ENCODE data around the gene SKAP2. TPM values are rescaled to one million over a fixed set of nuclear protein-coding genes. Genes with fewer than 3 reads are reported as not detected.

SKAP2 gene
- total RNA-seq, 2 donors from 2014 or later: 3.3 to 3.4 TPM

DNA sequence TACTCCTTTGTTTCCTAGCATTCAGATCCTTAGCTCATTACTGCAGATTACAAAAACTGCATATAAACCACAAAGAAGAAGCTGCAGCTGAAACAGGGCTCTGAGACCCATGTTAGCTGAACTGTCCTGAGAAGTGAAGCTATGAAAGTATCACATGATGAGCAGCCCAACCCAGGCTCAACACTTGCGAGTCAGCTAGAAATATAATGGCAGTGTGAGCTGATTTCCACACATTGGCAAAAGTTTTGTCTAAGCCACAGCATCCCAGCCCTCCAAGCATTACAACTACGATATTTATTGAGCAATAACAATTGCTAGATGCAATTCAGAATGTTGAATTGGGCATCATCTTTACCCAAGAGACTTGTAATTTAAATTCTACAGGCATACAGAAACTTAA, 34.5 kb upstream of the SKAP2 start:
- Histone ChIP-seq H3K4me1 (ENCODE audit: control insufficient read depth, insufficient read depth, low read length) (no peaks in the 10 kb centered on the region), H3K4me3 (ENCODE audit: low read length) (no peak overlapping the region), H3K9ac (ENCODE audit: extremely low read depth, low read length, poor library complexity, severe bottlenecking) (no peak overlapping the region), H3K27ac (ENCODE audit: low read depth, low read length) (no peak overlapping the region), H3K36me3 (ENCODE audit: control insufficient read depth, insufficient read depth, low read length) (no peaks in the 10 kb centered on the region), H3K27me3 (ENCODE audit: control insufficient read depth, insufficient read depth, low read length, poor library complexity, severe bottlenecking) (peaks cover 30% of the 10 kb centered on the region), H3K9me3 (ENCODE audit: control insufficient read depth, low read length) (no peaks in the 10 kb centered on the region)
- H3K4me3 Mint-ChIP-seq: no peak overlapping the region
- TF ChIP-seq, protein P1, sequence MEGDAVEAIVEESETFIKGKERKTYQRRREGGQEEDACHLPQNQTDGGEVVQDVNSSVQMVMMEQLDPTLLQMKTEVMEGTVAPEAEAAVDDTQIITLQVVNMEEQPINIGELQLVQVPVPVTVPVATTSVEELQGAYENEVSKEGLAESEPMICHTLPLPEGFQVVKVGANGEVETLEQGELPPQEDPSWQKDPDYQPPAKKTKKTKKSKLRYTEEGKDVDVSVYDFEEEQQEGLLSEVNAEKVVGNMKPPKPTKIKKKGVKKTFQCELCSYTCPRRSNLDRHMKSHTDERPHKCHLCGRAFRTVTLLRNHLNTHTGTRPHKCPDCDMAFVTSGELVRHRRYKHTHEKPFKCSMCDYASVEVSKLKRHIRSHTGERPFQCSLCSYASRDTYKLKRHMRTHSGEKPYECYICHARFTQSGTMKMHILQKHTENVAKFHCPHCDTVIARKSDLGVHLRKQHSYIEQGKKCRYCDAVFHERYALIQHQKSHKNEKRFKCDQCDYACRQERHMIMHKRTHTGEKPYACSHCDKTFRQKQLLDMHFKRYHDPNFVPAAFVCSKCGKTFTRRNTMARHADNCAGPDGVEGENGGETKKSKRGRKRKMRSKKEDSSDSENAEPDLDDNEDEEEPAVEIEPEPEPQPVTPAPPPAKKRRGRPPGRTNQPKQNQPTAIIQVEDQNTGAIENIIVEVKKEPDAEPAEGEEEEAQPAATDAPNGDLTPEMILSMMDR (conservative IDR thresholded peaks at IDR 0.05): no peak
- peaks cover 22% of the 10 kb centered on the region for H3K27me3 Mint-ChIP-seq (ENCODE audit: insufficient read depth)
- H3K9me3 Mint-ChIP-seq: no peaks in the 10 kb centered on the region
- H3K27ac Mint-ChIP-seq: no peak overlapping the region
- H3K36me3 Mint-ChIP-seq (ENCODE audit: low read depth): no peaks in the 10 kb centered on the region
- DNase-seq: no peak
- whole genome bisulfite sequencing, 2 experiments (ENCODE audit: insufficient coverage in 1 of 2, insufficient read length in 1 of 2): 89 to 100% methylated on average over 1 to 2 of the region's 2 CpGs
- no peaks in the 10 kb centered on the region for H3K4me1 Mint-ChIP-seq

DNA sequence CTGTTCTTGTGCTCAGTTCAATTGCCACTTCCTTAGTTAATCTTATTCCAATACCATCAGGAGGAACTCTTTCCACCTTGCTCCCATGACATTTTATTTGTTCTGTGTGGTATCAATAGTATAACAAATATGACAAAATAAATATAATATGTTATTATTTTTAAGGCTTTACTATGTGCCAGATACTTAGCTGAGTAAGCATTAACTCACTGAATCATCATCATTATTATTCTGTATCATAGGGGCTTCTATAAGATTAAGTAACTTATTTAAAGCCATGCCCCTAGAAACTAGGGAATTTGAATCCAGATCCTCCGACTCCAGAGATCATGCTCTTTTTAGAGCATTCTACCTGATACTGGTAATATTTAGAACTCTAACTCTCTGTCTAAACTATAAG, 33.5 kb upstream of the SKAP2 start:
- H3K27ac Mint-ChIP-seq: no peak overlapping the region
- Histone ChIP-seq H3K4me1 (ENCODE audit: control insufficient read depth, insufficient read depth, low read length) (no peaks in the 10 kb centered on the region), H3K36me3 (ENCODE audit: control insufficient read depth, insufficient read depth, low read length) (no peaks in the 10 kb centered on the region), H3K4me3 (ENCODE audit: low read length) (no peak overlapping the region), H3K9me3 (ENCODE audit: control insufficient read depth, low read length) (no peaks in the 10 kb centered on the region), H3K9ac (ENCODE audit: extremely low read depth, low read length, poor library complexity, severe bottlenecking) (no peak overlapping the region), H3K27me3 (ENCODE audit: control insufficient read depth, insufficient read depth, low read length, poor library complexity, severe bottlenecking) (peaks cover 35% of the 10 kb centered on the region), H3K27ac (ENCODE audit: low read depth, low read length) (no peak overlapping the region)
- H3K27me3 Mint-ChIP-seq (ENCODE audit: insufficient read depth): peaks cover 29% of the 10 kb centered on the region
- TF ChIP-seq, protein P1 (conservative IDR thresholded peaks at IDR 0.05): no peak
- DNase-seq: no peak
- WGBS, 2 experiments (ENCODE audit: insufficient coverage in 1 of 2, insufficient read length in 1 of 2): 91% methylated on average over 1 of the region's 1 CpG; no CpG with 5 or more reads in 1 of the 2 experiments
- no peaks in the 10 kb centered on the region for H3K4me1 Mint-ChIP-seq
- H3K4me3 Mint-ChIP-seq: no peak overlapping the region
- H3K9me3 Mint-ChIP-seq: no peaks in the 10 kb centered on the region
- no peaks in the 10 kb centered on the region for H3K36me3 Mint-ChIP-seq (ENCODE audit: low read depth)

DNA sequence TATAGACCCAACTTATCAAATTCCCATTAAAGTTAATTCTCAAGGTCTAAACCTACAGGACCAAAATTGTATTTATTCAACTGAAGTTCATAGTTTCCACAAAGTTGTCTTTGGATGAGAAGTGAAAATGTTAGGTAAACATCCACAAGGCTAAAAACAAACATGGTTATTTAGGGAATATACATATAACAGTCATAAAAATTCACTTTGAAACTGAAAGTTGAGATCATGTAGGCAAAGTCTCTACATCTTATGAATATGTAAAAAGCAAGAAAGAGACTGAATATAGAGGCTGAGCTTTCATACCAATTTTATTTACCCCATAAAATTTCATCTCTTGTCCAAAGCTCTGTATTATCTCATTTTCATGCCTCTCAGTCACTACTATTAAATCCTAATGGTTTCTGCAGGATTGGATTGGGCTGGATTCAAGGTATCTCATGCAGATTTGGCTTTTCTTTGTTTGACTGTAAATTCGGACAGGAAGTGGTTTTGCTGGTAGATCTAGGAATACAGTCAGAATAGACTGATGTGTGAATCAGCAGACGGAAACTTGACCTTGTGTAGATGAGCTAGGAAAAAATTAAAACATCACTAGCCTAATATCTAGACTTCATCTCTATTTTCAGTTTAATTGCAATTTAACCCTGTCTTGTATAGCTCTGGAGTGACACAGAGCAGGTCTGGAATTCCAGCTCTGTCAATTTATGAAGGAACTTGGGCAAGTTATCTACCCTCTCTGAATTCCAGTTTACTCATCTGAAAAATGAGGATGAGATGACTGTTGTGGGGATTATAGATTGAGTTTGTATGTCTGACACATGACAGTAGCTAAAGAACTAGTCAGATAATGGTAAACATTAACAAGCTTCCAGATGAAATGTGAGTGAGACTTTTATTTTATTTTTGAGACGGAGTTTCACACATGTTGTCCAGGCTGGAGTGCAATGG, 27.3 kb upstream of the SKAP2 start:
- H3K9ac ChIP-seq (ENCODE audit: extremely low read depth, low read length, poor library complexity, severe bottlenecking): no peak overlapping the region
- 89 to 100% methylated on average over 1 to 3 of the region's 3 CpGs for WGBS, 2 experiments (ENCODE audit: insufficient coverage in 1 of 2, insufficient read length in 1 of 2)
- TF ChIP-seq, protein P1 (conservative IDR thresholded peaks at IDR 0.05): no peak
- Mint-ChIP-seq H3K4me1 (no peaks in the 10 kb centered on the region), H3K27me3 (ENCODE audit: insufficient read depth) (peaks cover 31% of the 10 kb centered on the region), H3K27ac (no peak overlapping the region), H3K36me3 (ENCODE audit: low read depth) (no peaks in the 10 kb centered on the region), H3K4me3 (no peak overlapping the region), H3K9me3 (no peaks in the 10 kb centered on the region)
- peaks cover 39% of the 10 kb centered on the region for H3K27me3 ChIP-seq (ENCODE audit: control insufficient read depth, insufficient read depth, low read length, poor library complexity, severe bottlenecking)
- DNase-seq: no peak
- H3K4me1 ChIP-seq (ENCODE audit: control insufficient read depth, insufficient read depth, low read length): no peaks in the 10 kb centered on the region
- no peaks in the 10 kb centered on the region for H3K9me3 ChIP-seq (ENCODE audit: control insufficient read depth, low read length)
- H3K4me3 ChIP-seq (ENCODE audit: low read length): no peak overlapping the region
- H3K36me3 ChIP-seq (ENCODE audit: control insufficient read depth, insufficient read depth, low read length): no peaks in the 10 kb centered on the region
- H3K27ac ChIP-seq (ENCODE audit: low read depth, low read length): no peak overlapping the region

Data from endodermal cell (in vitro differentiated cells).